H1 (cell line): ENCODE measurements around the gene CYGB.

ENCODE experiments used
- CREB1 ChIP-seq: IDR thresholded peaks from 2 replicates; pipeline ENCODE4 v1.6.1; 2012; ENCODE audit warnings: inconsistent platforms
- EGR1 ChIP-seq: IDR thresholded peaks from 2 replicates; pipeline ENCODE4 v1.6.1; 2011; ENCODE audit warnings: low read depth, low read length, borderline replicate concordance
- POLR2A ChIP-seq, 2 experiments: IDR thresholded peaks; 1 replicate in 1 of 2; 2 replicates in 1 of 2; pipeline ENCODE4 v1.6.1; 2011; ENCODE audit warnings: low read depth in 2 of 2, low read length in 2 of 2, mild to moderate bottlenecking in 2 of 2; ENCODE audit errors: control extremely low read depth in 1 of 2
- ZNF274 ChIP-seq: IDR thresholded peaks from 2 replicates; pipeline ENCODE4 v1.7.0; 2012; ENCODE audit warnings: low read length, borderline replicate concordance; ENCODE audit errors: extremely low read depth

DNA sequence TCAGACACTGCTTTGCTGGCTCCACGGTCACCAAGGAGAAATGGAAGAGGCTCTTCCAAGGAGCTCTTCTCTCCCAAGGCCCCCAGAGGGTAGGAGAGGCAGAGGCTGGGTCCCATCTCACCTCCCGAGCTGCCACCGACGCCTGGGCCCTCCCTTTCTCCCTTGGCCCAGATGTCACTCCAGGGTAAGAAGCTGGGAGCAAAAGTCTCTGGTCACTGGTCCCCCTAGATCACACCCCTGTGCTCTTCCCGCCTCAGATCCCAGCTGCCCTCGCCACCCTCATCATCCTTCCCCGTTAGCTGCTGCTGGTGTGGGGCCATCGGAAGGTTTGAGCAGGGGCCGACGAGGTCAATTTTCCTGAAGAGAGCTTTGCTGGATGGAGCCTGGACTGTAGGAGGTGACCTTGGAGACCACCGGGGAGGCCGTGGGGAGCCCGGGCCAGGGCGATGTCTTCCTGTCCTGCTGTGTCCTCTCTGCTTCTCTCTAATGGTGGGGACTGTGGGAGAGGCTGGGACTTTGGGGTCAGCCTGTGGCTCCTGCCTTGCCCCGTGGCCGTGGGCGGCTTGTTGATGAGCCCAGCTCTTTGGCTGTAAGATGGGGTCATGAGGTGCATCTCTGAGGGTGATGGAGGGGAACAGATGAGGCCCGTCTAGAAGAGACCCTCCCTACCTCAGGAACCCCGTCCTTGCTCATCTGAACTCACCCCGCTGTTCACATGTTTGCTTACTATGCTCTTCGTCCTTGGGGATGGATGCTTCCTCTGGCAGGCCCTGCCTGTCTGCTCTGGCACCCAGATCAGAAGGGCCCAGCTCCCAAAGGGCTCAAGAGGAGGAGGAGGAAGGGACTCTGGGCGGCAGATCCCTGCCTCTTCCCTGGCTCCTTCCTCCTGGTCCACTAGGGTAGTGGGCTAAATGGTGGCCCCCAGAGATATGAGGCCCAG, 24.9 kb downstream of the CYGB start:
- TF ChIP-seq POLR2A (IDR thresholded peaks at IDR 0.05; ENCODE audit: control extremely low read depth in 1 of 2, low read depth in 2 of 2, low read length in 2 of 2), result no peak
- TF ChIP-seq EGR1, result no peak
- TF ChIP-seq ZNF274, result no peak
- TF ChIP-seq CREB1, result no peak
